ENCODE results near the gene ATP6V1G1. TPM values are rescaled to one million over a fixed set of nuclear protein-coding genes. Genes with fewer than 3 reads are reported as not detected.
"Not testable (repeated sequence)": the region's sequence is repeated elsewhere in the genome, so short reads cannot be mapped to it uniquely, and the experiment has no call there.

The ATP6V1G1 gene
- polyA plus RNA-seq, 10 donors, result 91.9 to 135 (median 103) TPM

- no peak for DNase-seq
Observed at GRCh38 chr9:114572199-114572598, 15.4 kb upstream of the ATP6V1G1 start.

- no peak for DNase-seq
Observed at GRCh38 chr9:114574438-114574837, 13.1 kb upstream of the ATP6V1G1 start.

DNA sequence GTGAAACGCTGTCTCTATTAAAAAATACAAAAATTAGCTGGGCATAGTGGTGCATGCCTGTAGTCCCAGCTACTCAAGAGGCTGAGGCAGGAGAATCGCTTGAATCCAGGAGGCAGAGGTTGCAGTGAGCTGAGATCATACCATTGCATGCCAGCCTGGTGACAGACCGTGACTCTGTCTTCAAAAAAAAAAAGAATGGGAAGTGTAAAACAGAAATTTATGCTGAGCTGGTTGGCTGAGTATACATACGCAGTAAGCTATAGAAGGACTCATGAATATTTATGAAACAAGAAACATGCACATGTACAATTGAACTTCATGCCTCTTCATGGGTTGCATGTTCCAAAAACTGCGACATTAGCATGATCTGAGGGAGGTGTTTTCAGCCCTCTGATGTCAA lies 10.8 kb upstream of the ATP6V1G1 start:
- not testable (repeated sequence) for DNase-seq

GRCh38 chr9:114578134-114578533 lies 9.4 kb upstream of the ATP6V1G1 start:
- not testable (repeated sequence) for DNase-seq

DNA sequence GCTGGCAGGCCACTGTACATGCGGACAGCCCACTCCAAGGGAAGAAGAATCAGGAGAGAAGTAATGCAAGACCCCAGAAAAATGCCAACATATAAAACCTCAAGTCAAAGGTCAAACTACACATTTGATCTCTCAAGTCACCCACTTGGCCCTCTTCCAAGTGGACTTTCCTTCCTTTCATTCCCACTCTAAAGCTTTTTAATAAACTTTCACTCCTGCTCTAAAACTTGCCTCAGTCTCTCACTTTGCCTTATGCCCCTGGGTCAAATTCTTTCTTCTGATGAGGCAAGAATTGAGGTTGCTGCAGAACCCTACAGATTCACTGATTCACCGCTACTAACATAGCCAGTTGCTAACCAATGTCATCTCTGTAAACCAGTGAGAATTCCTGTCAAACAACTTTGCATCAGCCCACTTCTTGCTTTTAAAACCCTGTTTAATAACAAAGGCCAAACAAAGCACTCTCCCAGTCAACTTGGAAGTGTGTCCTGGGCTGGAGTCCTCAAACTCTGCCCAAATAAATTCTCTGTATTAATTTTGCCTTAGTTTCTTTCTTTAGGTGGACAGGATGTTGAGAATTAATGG lies 6.9 kb upstream of the ATP6V1G1 start:
- DNase-seq, result no peak

DNA sequence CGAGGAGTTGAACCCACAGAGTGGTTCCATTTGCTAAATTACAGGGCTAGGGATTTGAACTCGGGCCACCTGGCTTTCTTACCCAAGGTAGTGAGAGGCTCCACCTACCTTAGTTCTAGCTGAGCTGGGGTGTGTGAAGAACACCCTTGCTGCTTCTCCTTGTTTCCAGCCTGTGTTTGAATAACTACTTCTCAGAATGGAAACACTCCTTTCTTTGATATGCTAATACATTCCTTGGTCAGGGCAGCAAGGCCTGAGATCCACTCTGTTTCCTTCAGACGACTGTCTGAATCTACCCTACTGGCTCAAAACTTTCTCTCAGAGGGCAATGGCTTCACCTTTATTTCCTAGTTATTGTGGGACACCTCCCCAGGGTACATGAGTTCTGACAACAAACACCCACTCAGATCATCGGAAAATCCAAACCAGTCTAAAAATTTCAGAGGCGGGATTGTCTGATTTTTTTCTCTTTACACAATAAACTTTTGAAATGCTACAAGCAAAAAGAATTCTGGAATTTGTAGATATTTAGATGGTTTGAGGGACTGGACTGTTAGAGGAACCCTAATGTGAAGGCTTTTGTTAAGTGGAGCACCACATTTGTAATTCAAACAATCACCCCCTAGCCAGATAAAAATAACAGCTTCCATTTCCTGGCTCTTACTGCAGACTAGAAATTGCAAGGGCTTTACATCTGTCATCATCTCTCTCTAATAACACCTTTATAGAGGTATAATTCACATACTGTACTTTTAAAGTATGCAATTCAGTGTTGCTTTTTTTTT lies 4.0 kb upstream of the ATP6V1G1 start:
- no peak for DNase-seq

GRCh38 chr9:114588210-114588609 lies 641 bp downstream of the ATP6V1G1 start:
- peak in 1 of 3 donors; percentile 22 for DNase-seq

- no peak for DNase-seq
Observed at GRCh38 chr9:114588651-114589526, 1.3 kb downstream of the ATP6V1G1 start.

GRCh38 chr9:114590328-114590727 lies 2.8 kb downstream of the ATP6V1G1 start:
- no peak for DNase-seq

DNA sequence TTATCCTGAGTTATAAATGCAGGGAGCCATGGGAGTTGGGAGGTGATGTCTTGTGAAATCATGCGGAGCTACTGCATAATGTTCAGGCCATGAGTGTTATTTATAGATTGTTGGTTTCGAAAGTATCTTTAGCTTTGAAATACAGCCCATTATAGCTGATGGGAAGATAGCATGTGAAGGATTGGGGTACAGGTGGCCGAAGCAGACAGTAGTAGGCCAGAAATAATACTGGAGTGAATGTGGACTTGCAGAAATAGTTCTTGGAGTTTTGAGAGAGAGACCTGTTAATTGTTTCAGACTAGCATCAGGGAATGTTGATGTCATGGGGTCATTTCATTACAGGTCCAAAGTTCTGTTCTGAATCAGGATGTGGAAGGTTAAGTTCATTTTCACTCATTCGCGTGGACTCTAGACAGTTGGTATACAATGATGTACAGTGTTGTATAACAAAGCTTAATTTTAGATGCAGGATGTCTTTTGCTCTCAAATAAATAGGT lies 3.8 kb downstream of the ATP6V1G1 start:
- DNase-seq, result no peak

- no peak for DNase-seq
Observed at GRCh38 chr9:114591849-114592248, 4.3 kb downstream of the ATP6V1G1 start.

- peak in 1 of 3 donors; percentile 28 for DNase-seq
Observed at GRCh38 chr9:114592356-114592755, 4.8 kb downstream of the ATP6V1G1 start.

DNA sequence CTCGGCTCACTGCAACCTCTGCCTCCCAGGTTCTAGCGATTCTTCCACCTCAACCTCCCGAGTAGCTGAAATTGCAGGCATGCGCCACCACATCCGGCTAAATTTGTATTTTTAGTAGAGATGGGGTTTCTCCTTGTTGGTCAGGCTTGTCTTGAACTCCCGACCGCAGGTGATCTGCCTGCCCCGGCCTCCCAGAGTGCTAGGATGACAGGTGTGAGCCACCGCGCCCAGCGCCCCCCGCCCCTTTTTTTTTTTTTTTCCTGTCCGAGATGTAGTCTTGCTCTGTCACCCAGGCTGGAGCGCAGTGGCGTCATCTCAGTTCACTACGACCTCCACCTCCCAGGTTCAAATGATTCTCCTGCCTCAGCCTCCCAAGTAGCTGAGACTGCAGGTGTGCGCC lies 6.6 kb downstream of the ATP6V1G1 start:
- no peak for DNase-seq

GRCh38 chr9:114600502-114601248 lies 13.1 kb downstream of the ATP6V1G1 start:
- not testable (repeated sequence) for DNase-seq

GRCh38 chr9:114601787-114602186 lies 14.2 kb downstream of the ATP6V1G1 start:
- DNase-seq, result not testable (repeated sequence)

DNA sequence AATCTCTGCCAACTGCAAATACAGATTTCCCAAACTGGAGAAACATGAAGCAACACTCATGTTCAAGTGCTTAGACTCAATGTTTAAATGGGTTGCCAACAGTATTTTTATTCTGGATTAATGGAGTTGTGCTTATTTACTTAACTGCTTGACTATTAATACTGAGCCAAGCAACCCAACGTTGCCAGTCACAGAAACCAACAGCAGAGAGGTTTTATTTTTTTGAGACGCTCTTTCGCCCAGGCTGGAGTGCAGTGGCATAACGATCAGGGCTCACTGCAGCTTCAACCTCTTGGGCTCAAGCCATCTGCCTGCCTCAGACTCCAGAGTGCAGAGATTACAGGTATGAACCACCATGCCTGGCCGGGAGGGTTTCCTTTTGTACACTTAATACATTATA lies 15.1 kb downstream of the ATP6V1G1 start:
- no peak for DNase-seq

- no peak for DNase-seq
Observed at GRCh38 chr9:114603248-114603647, 15.7 kb downstream of the ATP6V1G1 start.

DNA sequence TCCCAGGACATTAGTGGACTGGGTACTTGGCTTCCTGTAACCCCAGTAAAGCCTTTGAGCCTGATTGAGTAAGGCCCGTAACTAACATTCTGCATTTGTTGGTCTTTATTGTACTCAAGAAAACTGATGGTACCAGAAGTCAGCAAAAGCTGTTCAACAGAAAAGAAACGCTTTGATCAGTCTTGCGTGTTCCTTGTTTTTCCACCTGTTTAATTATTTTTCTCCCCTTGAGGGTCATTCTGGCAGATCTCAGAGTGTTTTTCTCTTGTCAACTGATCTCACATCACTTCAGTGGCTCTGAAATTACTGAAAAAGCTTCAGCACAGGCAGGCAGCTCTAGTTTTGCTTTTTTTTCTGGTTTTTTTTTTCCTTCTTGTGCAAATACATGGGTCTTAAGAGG lies 17.4 kb downstream of the ATP6V1G1 start:
- DNase-seq, result no peak

- DNase-seq, result no peak
Observed at GRCh38 chr9:114606068-114606467, 18.5 kb downstream of the ATP6V1G1 start.

- DNase-seq, result no peak
Observed at GRCh38 chr9:114606597-114607207, 19.1 kb downstream of the ATP6V1G1 start.

Measured in muscle of back (tissue), 11 donors.